Measurements from ENCODE around the gene SEMA5B.

DNA sequence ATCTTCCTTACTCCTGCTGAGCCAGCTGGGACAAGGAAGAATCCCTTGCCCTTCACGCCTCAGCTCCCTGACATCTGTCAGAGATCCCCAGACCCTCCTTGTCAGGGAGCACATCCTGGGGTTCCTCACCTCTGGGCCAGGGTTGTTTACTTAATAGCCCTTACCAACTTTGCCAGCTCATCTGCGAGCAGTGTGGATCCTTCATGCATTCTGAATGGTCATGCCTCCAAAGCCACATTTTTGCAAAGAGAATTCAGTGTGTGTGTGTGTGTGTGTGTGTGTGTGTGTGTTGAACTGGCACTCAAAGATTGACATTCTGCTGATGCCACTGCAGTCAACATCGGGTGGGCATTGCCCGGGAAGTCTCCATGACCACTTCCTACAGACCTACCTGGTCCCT lies 120.1 kb downstream of the SEMA5B start:
- TF ChIP-seq, protein P1, sequence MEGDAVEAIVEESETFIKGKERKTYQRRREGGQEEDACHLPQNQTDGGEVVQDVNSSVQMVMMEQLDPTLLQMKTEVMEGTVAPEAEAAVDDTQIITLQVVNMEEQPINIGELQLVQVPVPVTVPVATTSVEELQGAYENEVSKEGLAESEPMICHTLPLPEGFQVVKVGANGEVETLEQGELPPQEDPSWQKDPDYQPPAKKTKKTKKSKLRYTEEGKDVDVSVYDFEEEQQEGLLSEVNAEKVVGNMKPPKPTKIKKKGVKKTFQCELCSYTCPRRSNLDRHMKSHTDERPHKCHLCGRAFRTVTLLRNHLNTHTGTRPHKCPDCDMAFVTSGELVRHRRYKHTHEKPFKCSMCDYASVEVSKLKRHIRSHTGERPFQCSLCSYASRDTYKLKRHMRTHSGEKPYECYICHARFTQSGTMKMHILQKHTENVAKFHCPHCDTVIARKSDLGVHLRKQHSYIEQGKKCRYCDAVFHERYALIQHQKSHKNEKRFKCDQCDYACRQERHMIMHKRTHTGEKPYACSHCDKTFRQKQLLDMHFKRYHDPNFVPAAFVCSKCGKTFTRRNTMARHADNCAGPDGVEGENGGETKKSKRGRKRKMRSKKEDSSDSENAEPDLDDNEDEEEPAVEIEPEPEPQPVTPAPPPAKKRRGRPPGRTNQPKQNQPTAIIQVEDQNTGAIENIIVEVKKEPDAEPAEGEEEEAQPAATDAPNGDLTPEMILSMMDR (conservative IDR thresholded peaks at IDR 0.05) = no peak
- TF ChIP-seq EZH2 (IDR thresholded peaks at IDR 0.05; ENCODE audit: low read depth) = no peak

Measured in PC-9 (cell line).